ELF-1 (cell line): Measurements from ENCODE around the gene RBM15.

Experiments used
- DNase-seq: peaks from one replicate; pipeline ENCODE4 v3.0.0-alpha.2; 2016; ENCODE audit warnings: low read depth, low spot score

Gene RBM15

DNA sequence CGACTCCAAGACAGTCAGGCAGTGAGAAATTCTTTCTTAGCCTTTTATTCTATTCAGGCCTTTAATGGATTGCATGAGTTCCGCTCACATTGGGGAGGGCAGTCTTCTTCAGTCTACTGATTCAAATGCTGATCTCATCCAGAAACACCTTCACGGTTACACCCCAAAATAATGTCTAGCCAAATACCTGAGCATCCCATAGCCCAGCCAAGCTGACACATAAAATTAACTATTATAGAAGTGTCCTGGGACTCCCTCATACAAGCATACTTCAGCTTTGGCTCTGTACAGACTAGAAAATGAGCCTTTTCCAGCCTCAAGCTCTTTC lies 55.3 kb downstream of the RBM15 start:
- DNase-seq: no peak
